HG02759 (cell line): ENCODE data around the gene NR6A1.
A peak's percentile ranks its signal among the peaks of the same experiment; 100 is the strongest.

Experiments used
- ATAC-seq: cut with Tn5 transposase; IDR thresholded peaks from one replicate; pipeline ENCODE4 v1.9.1; 2021; ENCODE audit warnings: mild to moderate bottlenecking, moderate library complexity; ENCODE audit not compliant: unreplicated experiment

NR6A1 gene

DNA sequence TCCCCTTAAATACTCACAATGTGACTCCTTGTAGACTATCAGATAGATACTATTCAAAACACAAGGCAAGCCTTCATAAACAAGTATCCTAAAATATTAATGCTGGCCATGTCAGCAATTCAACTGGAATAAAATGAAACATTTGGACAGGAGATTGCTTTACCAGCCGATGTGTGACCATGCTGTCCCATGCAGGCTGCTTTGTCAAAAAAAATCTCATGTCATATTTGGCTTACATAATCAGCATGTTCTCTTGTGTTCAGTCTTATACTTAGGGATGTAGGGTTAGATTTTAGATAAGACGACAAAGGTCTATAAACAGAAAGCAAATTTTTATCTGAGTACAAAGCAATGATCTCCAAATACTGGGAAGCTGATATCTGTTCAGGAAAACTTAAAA, 108.5 kb downstream of the NR6A1 start:
- ATAC-seq: no peak

DNA sequence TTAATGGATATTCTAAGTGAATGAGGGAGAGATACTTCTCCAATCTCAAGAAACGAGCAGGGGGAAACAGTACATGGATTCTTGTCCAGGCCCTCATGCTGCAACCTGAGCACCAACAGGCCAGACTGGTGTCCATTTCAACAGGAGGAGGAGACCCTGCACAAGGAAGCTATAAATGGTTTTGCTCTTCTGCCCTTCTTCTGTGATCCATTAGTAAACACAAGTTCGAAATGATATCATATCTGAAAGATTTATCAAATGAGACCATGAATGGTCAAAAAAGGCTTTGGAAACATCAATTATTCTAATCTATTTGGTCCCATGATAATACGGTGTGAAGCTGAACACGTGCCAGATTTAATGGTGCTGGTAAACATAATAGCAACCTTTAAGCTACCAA, 109.8 kb downstream of the NR6A1 start:
- no peak for ATAC-seq

DNA sequence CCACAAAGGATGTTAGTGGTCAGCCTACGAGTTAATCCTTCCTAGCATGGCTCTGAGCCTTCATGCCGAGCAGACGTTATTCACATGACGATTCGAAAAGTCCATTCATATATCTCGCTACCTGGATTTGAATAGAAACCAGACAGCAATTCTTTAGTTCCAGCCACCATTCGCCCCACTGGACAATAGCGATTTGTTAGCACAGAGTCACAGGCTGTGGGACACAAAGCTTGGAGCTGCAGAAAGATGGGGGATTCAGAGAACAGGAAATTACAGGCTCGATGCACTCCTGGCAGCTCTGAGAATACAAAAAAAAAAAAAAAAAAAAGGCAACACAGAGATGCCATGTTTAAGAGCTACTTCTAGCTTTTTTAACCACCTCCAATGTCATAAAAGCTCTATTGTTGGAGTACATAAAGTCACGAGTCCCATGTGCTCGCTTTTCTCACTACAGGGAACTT, 110.7 kb downstream of the NR6A1 start:
- ATAC-seq: no peak

DNA sequence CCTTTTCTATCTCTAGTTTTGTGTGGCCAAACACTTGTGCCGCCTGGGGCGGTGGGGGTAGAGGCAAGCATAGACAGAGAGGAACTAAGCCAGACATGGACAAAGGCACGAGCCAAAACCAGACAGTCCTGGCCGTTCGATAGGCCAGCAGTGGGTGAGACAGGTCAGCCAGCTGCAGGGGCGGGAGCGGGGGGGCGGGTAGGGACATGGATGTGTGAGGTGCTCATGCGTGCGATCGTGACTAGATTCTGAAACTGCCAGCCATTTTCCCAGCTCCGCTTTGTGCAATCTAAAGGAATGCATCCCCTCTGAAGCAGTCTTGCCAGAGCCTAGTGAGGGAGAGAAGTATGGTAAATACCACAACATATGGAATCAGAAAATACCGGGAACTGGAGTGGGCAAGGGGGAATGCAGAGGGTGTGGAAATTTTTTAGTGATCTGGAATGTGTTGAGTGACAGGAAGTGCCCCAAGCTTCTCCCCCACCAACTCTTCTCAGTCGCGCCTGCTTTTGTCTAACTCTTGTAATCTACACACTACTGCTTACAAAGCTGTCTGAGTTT, 111.9 kb downstream of the NR6A1 start:
- ATAC-seq: peak; percentile 59

DNA sequence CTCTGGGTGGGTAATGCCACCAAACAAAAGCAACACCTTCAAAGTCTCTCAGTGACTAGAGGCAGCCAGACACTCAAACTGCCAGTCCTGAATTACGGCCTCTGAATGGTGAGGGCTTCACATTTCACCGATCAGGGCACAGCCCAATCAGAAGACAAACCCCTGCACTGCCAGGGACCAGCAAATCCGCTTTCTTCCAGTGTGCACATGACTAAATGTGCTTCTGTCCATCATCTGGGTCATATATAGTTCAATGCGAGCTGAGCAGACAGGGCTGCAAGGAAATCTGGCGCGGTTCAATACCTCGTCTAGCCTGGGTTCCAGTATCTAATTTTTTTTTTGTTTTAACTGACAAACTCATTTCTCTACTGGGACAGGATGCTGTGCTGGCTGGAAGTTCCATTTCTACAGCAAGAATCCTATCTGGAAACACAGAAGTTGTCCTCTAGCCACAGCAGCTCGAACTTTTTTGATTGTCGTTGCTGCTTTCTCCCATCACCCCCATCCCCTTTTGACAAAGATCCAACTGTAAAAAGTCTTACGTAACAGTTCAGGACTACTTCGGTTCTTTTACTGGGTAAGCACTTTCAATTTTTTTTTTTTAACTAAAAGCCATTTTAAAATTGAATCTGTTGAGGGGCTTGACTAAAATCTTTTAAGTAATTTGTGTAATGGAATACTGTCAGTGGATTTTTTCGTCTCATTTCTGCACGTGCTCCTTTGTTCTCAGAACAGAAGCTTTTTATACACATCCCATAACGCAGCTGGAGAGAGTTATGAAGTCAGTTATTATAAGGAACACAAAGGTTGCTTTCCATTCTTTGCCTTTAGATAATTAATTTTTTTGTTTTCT, 112.7 kb downstream of the NR6A1 start:
- ATAC-seq: peak; percentile 92

DNA sequence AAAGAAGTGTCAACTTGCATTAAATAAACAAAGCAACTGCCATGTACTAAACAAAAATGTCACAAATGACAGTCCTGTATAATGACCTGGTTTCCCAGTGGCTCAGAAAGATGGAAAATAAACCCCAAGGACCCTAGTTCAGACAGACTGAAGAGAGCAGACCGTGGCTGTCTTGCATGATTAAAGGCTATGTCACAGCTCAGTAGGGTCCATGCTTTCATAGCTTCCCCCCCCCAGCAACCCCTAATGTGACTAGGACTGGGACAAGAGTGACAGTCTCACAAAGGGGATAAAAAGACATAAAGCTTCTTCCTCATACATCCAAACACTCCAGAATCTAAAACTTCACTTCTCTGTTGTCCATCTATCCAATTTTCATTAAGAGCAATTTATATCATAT, 113.6 kb downstream of the NR6A1 start:
- ATAC-seq: no peak

DNA sequence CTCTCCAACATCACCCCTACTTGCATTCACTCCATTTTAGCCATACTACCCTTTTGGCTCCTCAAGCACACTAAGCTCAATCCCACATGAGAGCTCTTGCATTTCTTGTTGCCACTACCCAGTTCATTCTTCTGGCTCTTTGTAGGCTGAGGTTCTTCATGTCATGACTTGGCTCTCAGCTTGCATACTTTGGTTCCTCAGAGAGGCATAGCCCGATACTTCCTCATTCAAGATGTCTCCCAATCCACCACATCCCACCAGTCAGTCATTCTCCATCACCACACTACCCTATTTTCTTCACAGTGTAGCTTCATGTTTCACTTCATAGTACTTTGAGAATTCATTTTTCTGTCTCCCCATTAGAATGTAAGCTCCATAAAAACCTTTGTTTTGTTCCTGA, 116.7 kb downstream of the NR6A1 start:
- ATAC-seq: no peak

DNA sequence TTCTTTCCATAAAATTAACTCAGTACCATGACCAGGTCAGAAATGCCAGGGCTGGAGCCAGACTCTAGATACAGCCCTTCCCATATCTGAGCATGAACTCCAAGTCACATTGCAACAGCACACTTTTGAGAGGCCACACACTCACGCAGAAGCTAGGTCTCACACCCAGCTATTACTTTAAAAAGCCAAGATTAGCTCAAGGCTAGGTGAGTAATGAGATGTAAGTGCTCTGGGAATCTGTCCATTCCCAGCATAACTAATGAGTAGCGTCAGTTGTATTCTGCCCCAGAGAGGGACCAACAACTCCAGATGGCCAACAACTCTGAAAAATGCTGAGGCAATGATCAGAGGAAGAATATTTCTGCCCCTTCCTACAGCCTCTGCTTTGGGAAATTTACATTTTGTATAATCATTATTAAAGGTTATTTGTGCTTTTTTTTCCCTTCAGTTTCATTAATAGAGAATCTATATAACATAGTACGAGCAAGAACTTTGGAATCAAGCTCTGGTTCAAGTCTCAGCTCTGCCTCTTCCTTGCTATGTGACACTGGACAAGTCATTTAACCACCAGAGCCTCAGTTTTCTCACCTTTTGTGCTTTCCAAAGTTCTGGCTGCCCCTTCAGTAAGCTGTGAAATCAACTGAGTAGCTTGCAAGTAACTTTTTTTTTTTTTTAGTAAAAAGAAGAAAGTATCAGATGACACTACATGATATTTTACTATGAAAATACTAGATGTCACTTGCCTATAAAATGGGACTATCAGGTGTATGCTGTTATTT, 118.3 kb downstream of the NR6A1 start:
- no peak for ATAC-seq

DNA sequence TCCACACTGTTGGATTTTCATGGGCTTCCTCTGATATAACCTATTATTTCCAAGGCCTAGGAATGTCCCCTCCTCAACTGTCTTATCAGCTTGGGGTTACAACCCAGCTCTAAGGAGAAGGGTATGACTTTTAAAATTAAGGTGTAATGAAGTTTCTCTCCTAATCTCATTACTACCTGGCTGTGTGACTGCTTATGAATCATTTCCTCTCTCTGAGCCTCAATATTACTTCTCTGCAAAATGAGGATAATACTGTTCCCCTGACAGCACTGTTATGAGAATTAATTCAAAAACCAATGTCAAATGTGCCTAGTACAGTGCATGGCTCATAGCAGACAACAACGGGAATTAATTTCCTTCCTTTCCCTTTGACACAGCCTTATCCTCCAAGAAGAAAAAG, 118.9 kb downstream of the NR6A1 start:
- ATAC-seq: no peak

DNA sequence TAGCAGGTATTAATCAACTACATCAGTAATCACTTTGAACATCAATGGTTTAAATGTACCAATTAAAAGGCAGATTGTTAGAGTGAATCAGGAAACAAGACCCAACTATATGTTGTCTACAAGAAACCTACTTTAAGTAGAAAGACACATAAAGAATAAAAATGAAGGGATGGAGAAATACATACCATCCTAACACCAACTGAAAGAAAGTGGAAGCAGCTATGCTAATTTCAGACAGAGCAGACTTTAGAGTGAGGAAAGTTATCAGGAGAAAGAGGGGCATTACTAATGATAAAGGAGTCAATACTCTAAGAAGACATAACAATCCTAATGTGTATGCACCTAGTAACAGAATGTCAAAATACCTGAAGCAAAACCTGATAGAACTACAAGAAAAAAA, 125.8 kb downstream of the NR6A1 start:
- no peak for ATAC-seq

DNA sequence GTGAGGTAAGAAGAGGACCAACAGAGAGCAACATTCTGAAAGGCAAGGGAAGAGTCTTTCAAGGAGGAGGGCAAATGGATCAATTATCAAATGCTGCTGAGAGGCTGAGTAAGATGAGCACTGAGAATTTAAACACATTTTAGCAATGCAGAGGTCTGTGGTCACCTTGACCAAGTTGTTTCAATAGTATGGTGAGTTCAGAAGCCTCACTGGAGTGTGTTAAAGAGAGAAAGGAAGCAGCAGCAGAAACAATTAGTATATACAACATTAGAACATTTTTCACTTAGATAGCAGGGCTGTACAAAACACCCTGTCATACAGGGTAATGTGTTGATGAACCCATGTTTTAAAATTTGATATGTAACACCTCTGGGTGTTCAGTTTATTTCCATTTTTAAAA, 131.5 kb downstream of the NR6A1 start:
- no peak for ATAC-seq

DNA sequence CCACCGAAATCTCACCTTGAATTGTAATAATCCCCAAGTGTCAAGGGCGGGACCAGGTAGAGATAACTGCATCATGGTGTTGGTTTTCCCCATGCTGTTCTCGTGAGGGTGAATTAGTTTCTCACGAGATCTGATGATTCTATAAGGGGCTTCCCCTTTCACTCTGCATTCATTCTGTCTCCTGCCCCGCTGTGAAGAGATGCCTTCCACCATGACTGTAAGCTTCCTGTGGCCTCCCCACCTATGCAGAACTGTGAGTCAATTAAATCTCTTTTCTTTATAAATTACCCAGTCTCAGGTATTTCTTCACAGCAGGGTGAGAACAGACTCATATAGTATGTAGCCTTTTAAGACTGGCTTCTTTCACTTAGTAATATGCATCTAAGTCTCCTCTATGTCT, 135.8 kb downstream of the NR6A1 start:
- ATAC-seq: no peak

DNA sequence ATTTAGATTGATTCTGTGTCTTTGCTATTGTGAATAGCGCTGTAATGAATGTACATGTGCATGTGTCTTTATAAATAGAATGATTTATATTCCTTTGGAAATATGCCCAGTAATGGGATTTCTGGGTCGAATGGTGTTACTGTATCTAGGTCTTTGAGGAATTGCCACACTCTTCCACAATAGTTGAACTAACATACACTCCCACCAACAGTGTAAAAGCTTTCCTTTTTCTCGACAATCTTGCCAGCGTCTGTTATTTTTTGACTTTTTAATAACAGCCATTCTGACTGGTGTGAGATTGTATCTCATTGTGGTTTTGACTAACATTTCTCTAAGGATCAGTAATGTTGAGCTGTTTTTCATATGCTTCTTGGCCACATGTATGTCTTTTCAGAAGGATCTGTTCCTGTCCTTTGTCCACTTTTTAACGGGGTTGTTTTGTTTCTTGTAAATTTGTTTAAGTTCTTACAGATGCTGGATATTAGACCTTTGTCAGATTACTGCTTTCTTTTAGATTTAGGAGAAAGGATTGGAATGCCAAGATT, 139.0 kb downstream of the NR6A1 start:
- ATAC-seq: no peak

DNA sequence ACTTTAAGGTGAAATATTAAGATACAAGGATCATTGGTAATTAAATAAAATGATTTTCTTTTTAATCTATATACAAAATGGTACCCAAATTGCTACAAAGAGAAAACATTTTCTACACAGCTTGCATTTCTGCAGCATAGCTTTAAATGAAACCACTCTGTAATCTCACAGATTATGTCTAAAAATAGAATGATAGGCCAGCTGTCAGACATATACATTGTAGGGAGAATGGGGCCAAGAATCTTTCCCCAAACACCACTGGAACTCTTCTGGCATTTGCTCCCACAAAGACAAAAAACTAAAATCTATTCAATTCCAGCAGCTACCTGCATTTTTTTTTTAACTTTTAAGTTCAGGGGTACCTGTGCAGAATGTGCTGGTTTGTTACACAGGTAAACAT, 139.8 kb downstream of the NR6A1 start:
- no peak for ATAC-seq

DNA sequence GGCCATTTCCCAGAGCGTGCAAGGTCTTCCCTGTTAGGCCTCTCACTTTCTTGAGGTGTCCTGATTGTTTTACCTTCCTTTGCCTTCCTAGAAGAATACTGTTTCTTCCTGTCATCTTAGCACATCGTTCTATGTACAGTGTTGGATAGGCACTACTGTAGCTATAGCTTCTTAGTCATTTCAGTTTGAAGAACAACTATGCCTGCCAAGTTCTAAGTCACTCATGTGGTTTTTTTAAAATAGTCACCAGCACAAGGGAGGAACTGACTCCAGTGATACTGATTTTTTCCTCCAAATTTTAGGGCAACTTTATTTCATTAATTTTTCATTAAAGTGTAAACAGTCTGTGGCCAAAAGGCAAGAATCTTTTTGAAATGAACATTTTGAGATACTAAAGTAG, 141.5 kb downstream of the NR6A1 start:
- no peak for ATAC-seq

DNA sequence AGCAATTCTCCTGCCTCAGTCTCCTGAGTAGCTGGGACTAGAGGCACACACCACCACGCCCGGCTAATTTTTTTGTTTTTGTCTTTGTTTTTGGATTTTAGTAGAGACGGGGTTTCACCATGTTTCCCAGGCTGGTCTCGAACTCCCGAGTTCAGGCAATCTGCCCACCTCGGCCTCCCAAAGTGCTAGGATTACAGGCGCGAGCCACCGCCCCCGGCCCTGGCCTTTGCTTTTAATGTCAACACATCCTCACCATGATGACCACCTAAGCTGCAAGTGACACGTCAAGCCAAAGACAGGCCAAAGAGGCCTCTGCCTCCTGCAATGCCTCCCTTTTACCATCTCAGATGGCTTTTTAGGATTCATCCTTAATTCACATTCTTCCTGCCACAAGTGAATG, 142.4 kb downstream of the NR6A1 start:
- ATAC-seq: no peak

DNA sequence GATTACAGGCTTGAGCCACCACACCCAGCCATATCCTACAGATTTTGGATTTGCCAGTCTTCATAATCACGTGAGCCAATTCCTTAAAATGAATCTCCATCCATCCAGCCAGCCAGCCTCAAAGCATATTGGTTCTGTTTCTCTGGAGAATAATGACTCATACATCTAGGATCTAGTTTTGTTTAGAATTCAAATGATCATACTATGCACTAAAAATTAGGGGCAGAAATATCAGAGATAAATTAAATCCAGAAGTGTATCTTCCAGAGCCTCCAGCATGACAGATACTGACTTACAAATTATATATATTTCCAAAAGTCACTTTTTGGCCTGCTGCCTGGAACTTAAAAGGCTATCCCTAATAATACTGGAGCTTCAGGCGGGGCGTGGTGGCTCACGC, 144.8 kb downstream of the NR6A1 start:
- no peak for ATAC-seq

DNA sequence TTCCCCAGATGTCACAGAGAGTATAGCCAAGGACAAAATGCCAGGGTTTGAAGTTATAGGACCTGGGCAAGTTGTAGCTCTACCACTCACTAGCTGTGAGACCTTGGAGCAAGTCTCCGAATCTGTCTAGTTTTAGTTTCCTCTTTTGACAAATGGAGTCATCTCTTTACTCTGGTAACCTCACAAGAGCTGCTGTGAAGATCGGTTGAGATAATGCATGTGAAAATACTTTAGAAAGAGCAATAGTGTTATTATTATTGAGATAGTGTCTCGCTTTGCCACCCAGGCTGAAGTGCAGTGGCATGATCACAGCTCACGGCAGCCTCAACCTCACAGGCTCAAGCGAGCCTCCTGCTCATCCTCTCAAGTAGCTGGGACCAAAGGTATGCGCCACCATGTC, 146.0 kb downstream of the NR6A1 start:
- ATAC-seq: no peak

DNA sequence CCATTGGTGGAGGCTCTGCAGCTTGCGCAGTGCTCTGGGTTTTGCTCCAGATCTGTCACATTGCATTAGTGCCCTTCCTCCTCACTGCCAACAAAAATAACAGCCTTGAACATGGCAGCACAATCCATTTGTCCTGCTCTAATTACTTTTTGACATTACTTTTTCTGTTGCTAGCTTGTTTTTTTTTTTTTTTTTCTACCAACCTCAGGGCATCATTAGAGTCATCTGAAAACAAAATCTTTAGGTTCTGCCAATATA, 146.4 kb downstream of the NR6A1 start:
- no peak for ATAC-seq

DNA sequence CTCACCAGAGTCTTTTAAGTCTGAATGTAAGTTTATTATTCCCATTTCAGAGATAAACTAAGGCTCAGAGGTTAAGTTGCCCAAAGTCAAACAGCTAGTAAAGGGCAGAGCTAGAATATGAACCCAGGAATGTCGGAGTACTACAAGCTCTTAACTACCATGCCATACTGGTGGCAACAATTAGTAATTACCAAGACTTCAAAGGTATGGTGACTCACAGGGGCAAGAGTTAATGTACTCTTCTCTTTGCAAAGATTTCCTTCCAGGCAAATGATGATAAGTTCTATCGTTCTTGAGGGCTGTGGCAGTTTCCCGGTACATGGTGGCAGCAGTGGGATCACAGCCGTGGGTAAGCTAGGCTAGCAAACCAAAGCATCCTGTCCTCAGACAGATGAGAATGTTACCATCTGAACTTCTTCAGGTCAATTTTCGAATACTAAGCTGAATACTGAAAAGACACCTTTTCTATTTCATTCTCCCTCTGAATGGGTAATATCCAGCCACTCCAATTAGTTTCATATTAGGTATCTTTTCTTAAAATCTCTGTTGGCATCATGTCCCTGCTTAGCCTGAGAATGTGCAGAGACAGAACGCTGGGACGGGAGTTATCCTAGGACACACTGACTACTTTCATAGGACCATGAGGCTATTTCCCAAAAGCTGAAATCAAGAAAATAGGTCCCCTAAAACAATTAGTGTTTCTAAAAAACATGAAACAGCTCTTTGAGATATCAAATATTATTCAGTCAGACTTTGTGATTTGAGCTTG, 147.0 kb downstream of the NR6A1 start:
- no peak for ATAC-seq

DNA sequence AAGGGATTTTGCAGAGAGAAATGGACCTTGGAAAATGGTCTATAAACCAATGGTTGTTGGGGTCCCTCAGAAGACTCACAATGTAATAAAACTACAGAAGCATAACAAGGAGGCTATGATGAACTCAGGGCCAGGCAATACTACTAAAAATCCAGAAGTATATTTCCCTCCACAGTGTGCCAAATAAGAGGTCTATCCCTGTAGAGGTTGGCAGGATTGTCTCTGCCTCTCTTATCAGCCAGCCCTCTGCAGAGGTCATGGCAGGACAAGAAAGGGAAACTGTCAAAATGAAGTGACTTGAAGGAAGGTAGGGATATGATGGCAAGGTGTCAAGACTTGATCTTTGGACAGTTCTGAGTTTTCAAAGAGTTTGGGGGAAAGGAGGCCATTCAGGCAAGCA, 148.2 kb downstream of the NR6A1 start:
- no peak for ATAC-seq
